Measurements from ENCODE around the gene MAN2B1.

- no peak for TF ChIP-seq CTCF (IDR thresholded peaks at IDR 0.05)
- no peak for TF ChIP-seq POLR2A (IDR thresholded peaks at IDR 0.05)
Observed at GRCh38 chr19:12655546-12655945, 11.0 kb downstream of the MAN2B1 start.
